ENCODE measurements around the gene MMP11. TPM values are rescaled to one million over a fixed set of nuclear protein-coding genes. Genes with fewer than 3 reads are reported as not detected.

Gene MMP11
- total and polyA plus RNA-seq, 2 experiments from 2014 or later, result 5.3 to 17.4 TPM

- Histone ChIP-seq H2AFZ (peak overlapping the region; percentile 48; the same call in 1 of the 2 replicates), H3K27ac (ENCODE audit: low read depth) (no peak overlapping the region), H3K4me1 (ENCODE audit: insufficient read depth) (peaks cover 12% of the 10 kb centered on the region; the same call in 1 of the 2 replicates), H3F3A (replicated peaks; ENCODE audit: low read depth) (no peaks in the 10 kb centered on the region), H3K4me2 (peak overlapping the region; percentile 56; the same call in 1 of the 2 replicates), H3K9me2 (ENCODE audit: insufficient read depth) (no peaks in the 10 kb centered on the region), H4K20me1 (replicated peaks; ENCODE audit: insufficient read depth) (no peaks in the 10 kb centered on the region), H3K36me3 (ENCODE audit: insufficient read depth) (no peaks in the 10 kb centered on the region), H3K4me3 (no peak overlapping the region), H3K27me3 (ENCODE audit: insufficient read depth) (no peaks in the 10 kb centered on the region), H3K79me2 (replicated peaks; ENCODE audit: insufficient read depth) (no peaks in the 10 kb centered on the region)
- Mint-ChIP-seq H3K27ac (no peak overlapping the region; the same call in 1 of the 2 replicates), H3K36me3 (ENCODE audit: low read depth) (no peaks in the 10 kb centered on the region), H3K4me3 (no peak overlapping the region), H3K9me3 (no peaks in the 10 kb centered on the region), H3K4me1 (peaks cover 19% of the 10 kb centered on the region; the same call in 2 of the 3 replicates), H3K27me3 (ENCODE audit: insufficient read depth, low read depth, poor library complexity) (peaks cover 8% of the 10 kb centered on the region)
- DNase-seq (ENCODE audit: low spot score), result peak; percentile 19
- peak; percentile 20; the same call in 1 of the 3 replicates for ATAC-seq
- no peak for TF ChIP-seq REST (IDR thresholded peaks at IDR 0.05; ENCODE audit: unreplicated experiment)
- TF ChIP-seq JUNB (IDR thresholded peaks at IDR 0.05; ENCODE audit: unreplicated experiment), result no peak
- no peak for TF ChIP-seq ETS1 (IDR thresholded peaks at IDR 0.05)
- TF ChIP-seq POLR2AphosphoS5 (IDR thresholded peaks at IDR 0.05; ENCODE audit: low read depth), result no peak
- TF ChIP-seq ZNF331 (CRISPR knock-in tag; IDR thresholded peaks at IDR 0.05; ENCODE audit: low read depth), result no peak
- TF ChIP-seq CTCF (conservative IDR thresholded peaks at IDR 0.05; ENCODE audit: low read depth in 2 of 2), result no peak
- TF ChIP-seq CREB1 (CRISPR knock-in tag; IDR thresholded peaks at IDR 0.05; ENCODE audit: low read depth), result no peak
These were observed 15.8 kb upstream of the MMP11 start for GRCh38 chr22:23756891-23757290.

GRCh38 chr22:23759566-23759965 lies 13.1 kb upstream of the MMP11 start:
- Histone ChIP-seq H3K27me3 (ENCODE audit: insufficient read depth) (no peaks in the 10 kb centered on the region), H3F3A (replicated peaks; ENCODE audit: low read depth) (0 out of 2 replicates have a peak, but pooled peaks cover 3% of the 10 kb centered on the region), H2AFZ (no peak overlapping the region), H3K36me3 (ENCODE audit: insufficient read depth) (no peaks in the 10 kb centered on the region), H3K4me2 (no peak overlapping the region), H3K27ac (ENCODE audit: low read depth) (no peak overlapping the region), H3K79me2 (replicated peaks; ENCODE audit: insufficient read depth) (no peaks in the 10 kb centered on the region), H3K4me3 (no peak overlapping the region), H3K4me1 (ENCODE audit: insufficient read depth) (peaks cover 29% of the 10 kb centered on the region), H4K20me1 (replicated peaks; ENCODE audit: insufficient read depth) (no peaks in the 10 kb centered on the region), H3K9me2 (ENCODE audit: insufficient read depth) (no peaks in the 10 kb centered on the region)
- H3K9me3 Mint-ChIP-seq, result no peaks in the 10 kb centered on the region
- ATAC-seq, result no peak
- H3K27me3 Mint-ChIP-seq (ENCODE audit: insufficient read depth, low read depth, poor library complexity), result peaks cover 4% of the 10 kb centered on the region
- H3K4me3 Mint-ChIP-seq, result no peak overlapping the region
- no peak for DNase-seq (ENCODE audit: low spot score)
- no peak overlapping the region for H3K27ac Mint-ChIP-seq
- H3K4me1 Mint-ChIP-seq, result peaks cover 26% of the 10 kb centered on the region
- no peaks in the 10 kb centered on the region for H3K36me3 Mint-ChIP-seq (ENCODE audit: low read depth)
- no peak for TF ChIP-seq REST (IDR thresholded peaks at IDR 0.05; ENCODE audit: unreplicated experiment)
- no peak for TF ChIP-seq CTCF (conservative IDR thresholded peaks at IDR 0.05; ENCODE audit: low read depth in 2 of 2)
